Body of pancreas (tissue), 4 donors: ENCODE data around the gene C16orf78.

Source experiments
- POLR2A ChIP-seq, 3 donors: fragments of 450-650 bp; IDR thresholded peaks; one replicate each; pipeline ENCODE4 v1.6.1; 2016; ENCODE audit warnings: antibody characterized with exemption in 3 of 3, mild to moderate bottlenecking in 2 of 3
- TF ChIP-seq, protein P1 (sequence below), 7 experiments: fragments of 450-650 bp in 4 of 7; fragments of 200-600 bp in 3 of 7; sonication (generic) in 3 of 7; IDR thresholded peaks; one replicate each; pipeline ENCODE4 v1.5.1; 2016 to 2019; ENCODE audit warnings: antibody characterized with exemption in 7 of 7

DNA sequence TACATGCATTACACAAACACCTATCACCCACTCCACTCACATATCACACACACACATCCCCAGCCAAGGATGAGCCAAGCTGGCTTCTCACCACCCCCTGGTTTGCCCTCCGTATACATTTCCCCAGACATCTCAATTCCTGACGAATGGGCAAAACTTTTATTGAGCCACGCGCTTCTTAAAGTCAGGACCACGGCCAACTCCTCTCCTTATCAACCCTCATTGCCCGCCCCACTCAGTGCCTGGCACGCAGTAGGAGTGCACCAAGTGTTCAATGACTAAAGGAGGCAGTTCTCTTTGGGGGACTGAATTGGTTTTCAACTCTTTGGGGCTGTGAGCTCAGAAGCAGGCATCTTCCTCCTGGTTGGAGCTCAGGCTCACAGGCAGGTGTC is 22.5 kb upstream of the C16orf78 start:
- TF ChIP-seq, protein P1, sequence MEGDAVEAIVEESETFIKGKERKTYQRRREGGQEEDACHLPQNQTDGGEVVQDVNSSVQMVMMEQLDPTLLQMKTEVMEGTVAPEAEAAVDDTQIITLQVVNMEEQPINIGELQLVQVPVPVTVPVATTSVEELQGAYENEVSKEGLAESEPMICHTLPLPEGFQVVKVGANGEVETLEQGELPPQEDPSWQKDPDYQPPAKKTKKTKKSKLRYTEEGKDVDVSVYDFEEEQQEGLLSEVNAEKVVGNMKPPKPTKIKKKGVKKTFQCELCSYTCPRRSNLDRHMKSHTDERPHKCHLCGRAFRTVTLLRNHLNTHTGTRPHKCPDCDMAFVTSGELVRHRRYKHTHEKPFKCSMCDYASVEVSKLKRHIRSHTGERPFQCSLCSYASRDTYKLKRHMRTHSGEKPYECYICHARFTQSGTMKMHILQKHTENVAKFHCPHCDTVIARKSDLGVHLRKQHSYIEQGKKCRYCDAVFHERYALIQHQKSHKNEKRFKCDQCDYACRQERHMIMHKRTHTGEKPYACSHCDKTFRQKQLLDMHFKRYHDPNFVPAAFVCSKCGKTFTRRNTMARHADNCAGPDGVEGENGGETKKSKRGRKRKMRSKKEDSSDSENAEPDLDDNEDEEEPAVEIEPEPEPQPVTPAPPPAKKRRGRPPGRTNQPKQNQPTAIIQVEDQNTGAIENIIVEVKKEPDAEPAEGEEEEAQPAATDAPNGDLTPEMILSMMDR (IDR thresholded peaks at IDR 0.05): no peak
- no peak for TF ChIP-seq POLR2A (IDR thresholded peaks at IDR 0.05)
